ENCODE data around the gene KCNK10. TPM values are rescaled to one million over a fixed set of nuclear protein-coding genes. Genes with fewer than 3 reads are reported as not detected.

KCNK10 gene
- total RNA-seq, 1 donor from 2014 or later, result not detected

GRCh38 chr14:88233915-88234314, 89.2 kb downstream of the KCNK10 start:
- no peak for DNase-seq (ENCODE audit: extremely low read depth, low read depth, low spot score)

- DNase-seq (ENCODE audit: extremely low read depth, low read depth, low spot score), result no peak
These were observed 90.3 kb downstream of the KCNK10 start for GRCh38 chr14:88232771-88233170.

- DNase-seq (ENCODE audit: extremely low read depth, low read depth, low spot score), result no peak
These were observed 91.5 kb downstream of the KCNK10 start for GRCh38 chr14:88231603-88232002.

DNA sequence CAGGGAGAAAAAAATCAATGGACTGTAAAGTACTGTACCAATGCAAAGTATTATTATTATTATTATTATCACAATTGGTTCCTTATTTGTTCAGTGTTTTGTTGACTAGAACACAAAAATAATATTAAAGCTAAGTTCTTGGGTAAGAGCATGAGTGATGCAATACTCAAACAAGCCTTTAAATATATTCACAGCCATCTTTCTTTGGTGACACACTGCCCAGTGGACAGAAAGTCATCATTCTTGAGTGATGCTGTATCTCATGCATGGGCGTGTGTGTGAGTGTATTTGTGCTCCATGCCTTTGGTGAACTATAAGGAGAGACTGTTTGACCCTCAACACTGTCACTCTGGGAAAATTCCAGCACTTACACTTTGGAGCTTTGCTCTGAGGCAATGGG, 93.6 kb downstream of the KCNK10 start:
- no peak for DNase-seq (ENCODE audit: extremely low read depth, low read depth, low spot score)

DNA sequence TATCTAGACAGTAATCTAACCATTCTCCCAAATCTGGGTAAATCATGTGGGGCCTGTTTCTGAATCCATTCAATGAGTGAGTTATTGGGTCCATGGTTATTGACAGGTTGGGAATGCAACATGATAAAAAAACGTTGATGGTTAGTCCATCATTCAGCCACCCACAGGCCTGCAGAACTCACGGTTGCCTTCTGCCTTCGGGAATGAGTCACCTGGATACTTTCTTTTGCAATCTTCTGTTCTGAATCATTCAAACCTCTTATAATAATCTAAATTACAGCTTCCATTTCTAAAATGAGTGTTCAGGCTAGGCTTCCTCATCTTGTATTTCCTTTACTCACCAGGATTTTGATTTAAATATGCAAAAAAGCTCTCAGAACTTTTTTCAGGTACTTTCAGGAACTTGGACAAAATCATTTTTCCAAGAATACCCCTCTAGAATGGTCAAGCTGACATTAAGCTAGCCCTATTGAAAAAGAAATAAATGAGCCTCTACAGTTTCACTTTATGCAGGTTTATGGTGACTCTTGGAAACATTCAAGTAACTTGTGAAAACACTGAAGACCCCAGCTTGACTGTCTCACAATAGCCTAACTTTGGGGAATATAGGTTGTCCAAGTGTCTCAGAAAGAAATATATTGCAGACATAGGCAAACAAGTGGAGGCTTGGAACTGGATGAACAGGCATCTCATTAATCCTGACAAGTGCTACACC, 94.4 kb downstream of the KCNK10 start:
- DNase-seq (ENCODE audit: extremely low read depth, low read depth, low spot score), result no peak

- DNase-seq (ENCODE audit: extremely low read depth, low read depth, low spot score), result no peak
These were observed 95.4 kb downstream of the KCNK10 start for GRCh38 chr14:88227693-88228092.

- no peak for DNase-seq (ENCODE audit: extremely low read depth, low read depth, low spot score)
These were observed 97.3 kb downstream of the KCNK10 start for GRCh38 chr14:88225721-88226120.

GRCh38 chr14:88218119-88218915, 104.8 kb downstream of the KCNK10 start:
- DNase-seq (ENCODE audit: extremely low read depth, low read depth, low spot score), result no peak

GRCh38 chr14:88212691-88213090, 110.4 kb downstream of the KCNK10 start:
- no peak for DNase-seq (ENCODE audit: extremely low read depth, low read depth, low spot score)

- no peak for DNase-seq (ENCODE audit: extremely low read depth, low read depth, low spot score)
These were observed 112.6 kb downstream of the KCNK10 start for GRCh38 chr14:88210426-88210825.

DNA sequence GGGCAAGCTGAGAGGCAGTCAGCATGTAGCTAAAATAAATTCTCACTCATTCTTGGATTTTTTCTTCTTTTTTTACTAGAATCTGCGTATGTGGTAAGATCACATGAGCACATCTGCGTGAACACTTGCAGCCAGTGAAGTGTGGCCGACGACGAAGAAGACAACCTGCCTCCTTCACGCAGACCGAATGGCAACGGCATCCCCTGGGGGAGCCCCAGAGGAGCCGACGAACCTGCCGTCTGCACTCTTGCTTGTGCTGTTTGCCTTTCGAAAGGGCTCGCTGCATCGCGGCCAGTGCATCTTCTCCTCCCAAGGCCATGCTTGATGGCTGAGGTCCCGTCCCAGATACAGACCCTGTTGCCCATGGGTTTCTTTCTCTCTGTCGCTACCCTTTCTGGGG, 113.8 kb downstream of the KCNK10 start:
- DNase-seq (ENCODE audit: extremely low read depth, low read depth, low spot score), result no peak

DNA sequence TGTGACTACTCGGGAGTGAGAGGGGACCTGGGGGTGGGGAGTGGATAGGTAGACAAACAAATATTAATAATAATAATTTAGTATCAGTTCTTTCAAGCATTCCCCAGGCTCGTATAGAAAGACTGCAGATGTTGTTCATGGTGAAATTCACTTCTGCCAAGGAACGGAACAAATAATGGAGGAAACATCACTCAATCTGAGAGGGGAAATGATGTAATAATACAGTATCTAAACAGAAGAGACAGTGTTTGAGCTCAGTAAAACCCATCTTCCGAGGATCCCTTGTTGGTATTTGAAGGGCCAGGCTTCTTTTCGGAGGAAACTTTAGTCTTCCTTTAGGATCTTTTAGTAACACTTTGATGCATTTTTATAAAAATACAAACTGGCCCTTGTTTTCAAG, 114.2 kb downstream of the KCNK10 start:
- no peak for DNase-seq (ENCODE audit: extremely low read depth, low read depth, low spot score)

DNA sequence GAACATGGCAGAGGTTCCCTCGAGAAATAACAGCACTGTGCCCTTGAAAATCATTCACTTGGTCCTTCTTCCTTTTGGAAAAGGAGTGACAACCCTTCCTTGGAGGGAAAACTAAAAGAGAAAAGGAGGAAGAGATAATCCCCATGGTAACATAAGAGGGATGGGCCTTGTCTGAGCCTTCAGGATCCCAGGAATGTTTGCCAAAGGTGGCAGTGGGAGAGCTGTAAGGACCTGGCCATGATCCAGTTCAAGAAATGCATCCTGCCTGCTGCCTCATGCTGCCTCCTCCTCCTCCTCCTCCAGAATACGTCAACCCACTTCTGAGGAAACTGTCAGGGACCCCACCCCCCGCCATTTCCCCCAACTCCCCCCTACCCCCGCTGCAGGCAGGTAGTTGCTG, 118.8 kb downstream of the KCNK10 start:
- no peak for DNase-seq (ENCODE audit: extremely low read depth, low read depth, low spot score)

GRCh38 chr14:88203291-88203690, 119.8 kb downstream of the KCNK10 start:
- DNase-seq (ENCODE audit: extremely low read depth, low read depth, low spot score), result no peak

DNA sequence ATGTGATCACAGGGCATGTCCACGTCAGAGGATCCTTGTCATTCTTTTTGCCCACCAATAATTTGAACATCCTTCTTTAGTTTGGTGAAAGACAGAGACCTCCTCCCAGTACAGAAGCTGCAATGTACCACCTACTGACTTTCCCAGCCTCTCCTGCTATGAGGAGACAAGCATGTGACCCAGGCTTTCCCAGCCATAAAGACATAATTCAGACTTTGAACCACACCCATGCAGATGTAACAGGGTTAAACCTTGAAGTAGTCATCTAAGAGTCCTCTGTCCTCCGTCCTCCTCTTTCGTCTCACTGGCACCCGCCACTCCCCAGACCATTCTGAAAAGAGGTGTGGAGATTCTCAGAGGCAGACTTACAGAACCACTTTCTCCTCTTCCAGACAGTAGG, 120.8 kb downstream of the KCNK10 start:
- no peak for DNase-seq (ENCODE audit: extremely low read depth, low read depth, low spot score)

DNA sequence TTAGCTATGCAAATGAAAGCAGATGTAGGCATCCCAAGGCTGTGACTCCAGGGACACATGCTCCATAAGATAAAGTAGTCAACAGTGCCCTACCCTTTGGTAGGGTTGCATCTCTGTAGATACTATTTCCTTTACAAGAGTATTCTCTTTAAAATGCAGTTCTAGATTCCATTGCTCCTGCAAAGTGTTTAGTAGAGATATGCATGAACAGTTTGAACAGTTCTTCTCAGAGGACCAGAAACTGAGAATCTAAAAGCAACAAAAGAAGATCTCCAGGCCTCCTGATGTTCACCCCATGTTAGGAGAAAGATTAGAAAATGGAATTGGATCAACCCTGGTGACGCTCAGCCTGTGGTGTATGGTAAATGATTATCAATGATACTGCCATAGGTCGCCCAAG, 121.2 kb downstream of the KCNK10 start:
- DNase-seq (ENCODE audit: extremely low read depth, low read depth, low spot score), result no peak

- no peak for DNase-seq (ENCODE audit: extremely low read depth, low read depth, low spot score)
These were observed 123.2 kb downstream of the KCNK10 start for GRCh38 chr14:88199882-88200281.

DNA sequence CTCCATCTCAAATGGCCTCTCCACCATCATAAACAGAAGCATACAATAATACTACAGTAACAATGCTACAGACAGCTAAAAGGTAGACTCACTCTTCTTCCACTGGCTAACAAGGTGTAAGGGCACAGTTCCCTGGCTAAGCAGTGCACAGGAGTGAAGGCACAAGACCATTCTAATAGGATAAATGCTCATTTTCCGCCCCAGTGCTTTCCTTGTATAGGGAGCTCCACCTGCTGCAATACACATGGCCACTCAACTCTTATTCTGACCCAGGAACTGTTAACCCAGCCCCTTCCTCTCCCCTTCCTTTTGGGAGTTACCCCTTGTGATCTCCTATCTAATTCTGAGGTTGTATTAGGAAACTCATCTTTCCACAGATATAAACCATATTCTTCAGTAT, 124.6 kb downstream of the KCNK10 start:
- no peak for DNase-seq (ENCODE audit: extremely low read depth, low read depth, low spot score)

DNA sequence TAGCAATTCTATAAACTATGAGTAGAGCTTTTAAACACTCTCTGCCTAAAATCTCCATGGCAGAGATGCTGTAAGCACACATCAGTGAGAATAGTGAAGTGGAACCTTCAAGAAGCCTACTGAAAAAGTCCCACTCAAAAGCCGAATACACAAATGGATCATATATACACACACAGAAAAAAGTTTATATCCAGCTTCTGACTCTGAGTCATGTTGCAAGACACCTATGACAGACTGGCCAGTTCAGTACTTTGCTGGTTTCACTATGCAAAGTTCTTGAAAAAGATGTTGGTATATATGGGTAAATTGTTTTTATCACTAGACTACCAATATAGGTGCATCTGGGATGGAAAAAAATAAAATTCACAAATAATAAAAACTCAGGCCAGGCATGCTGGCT, 126.1 kb downstream of the KCNK10 start:
- DNase-seq (ENCODE audit: extremely low read depth, low read depth, low spot score), result no peak

DNA sequence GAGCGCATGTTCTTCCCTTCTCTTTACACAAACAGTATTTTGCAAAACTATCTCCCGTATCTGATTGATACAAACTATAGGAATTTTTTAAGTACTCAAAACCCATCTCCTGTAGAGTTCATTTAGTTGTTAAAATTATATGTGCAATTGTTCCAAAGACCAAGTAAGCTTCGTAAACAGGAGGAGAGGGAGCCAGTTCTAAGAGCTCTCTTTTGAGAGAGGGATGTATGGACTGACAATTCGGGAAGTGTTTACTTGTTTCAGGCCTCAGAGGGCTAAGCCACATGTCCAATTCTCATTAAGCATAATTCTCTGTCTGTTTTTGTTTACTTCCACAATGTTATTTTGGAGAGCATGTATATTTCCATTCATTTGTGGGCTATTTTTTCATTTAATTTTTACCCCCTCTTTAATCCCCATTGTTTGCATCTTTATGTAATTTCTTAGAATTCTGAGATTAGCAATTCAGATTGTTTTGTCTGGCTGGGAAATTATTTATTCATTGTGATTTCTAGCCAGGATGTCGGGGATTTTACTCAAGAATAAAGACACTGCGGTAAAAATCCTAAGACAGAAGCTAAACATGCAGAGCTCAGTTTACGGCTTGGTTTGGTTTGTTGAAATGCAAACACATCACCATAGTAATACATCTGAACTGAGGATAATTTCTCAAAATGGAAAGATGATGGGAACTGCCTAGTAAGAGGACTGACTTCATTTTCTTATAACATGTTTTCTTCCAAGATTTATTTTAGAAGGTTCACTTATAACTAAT, 126.8 kb downstream of the KCNK10 start:
- DNase-seq (ENCODE audit: extremely low read depth, low read depth, low spot score), result no peak

DNA sequence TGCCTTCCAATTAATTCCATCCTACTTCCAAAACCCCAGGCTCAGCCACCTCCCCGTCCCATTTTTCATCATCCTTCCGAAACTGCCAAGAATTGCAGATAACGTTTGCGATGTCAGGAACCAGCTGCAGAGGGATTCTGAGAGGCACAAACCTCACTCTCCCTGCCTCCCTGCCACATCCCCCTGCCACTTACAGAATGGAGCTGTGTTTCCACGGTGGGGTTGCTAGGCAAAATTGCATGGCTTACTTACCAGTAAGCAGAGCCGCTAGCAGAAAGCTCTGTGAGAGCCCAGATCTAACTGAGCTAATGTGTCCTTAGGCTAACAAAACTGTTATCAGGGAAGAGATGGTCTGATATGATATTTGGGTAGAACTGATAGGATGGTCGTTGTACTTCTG, 127.4 kb downstream of the KCNK10 start:
- no peak for DNase-seq (ENCODE audit: extremely low read depth, low read depth, low spot score)

DNA sequence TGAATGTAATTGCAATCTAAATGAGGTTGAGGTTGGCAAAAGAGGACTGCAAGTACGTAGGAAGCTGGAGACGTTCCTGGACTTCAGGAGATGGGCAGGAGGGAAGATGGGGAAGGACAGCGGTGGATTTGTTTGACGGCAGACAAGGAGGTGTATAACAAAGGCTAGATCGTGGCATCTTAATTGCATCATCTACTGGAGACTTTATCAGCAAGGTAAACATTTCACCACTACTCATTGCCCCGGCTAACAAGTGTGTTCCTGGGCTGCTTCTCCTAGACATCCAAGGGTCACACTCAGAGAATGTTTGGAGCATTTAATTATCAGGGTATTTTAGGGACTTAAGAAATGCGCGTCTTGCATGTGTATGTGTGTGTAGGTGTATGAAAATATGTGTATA, 128.5 kb downstream of the KCNK10 start:
- DNase-seq (ENCODE audit: extremely low read depth, low read depth, low spot score), result no peak
